CD4-positive, CD25-positive, alpha-beta regulatory T cell (primary cell): ENCODE results near the gene NINJ2. TPM values are rescaled to one million over a fixed set of nuclear protein-coding genes. Genes with fewer than 3 reads are reported as not detected.

Experiments
- ATAC-seq, 2 donors: fragments of 150-1000 bp; cut with Tn5 transposase; one replicate each; pipeline ENCODE4 v1.10.0; 2021; ENCODE audit warnings: low read depth in 2 of 2, moderate number of reproducible peaks in 2 of 2, moderate library complexity in 1 of 2
- DNase-seq, 3 donors: peaks; one replicate each; pipeline versions ENCODE4 v3.0.0 to v3.0.0-alpha.2; 2012 to 2022; ENCODE audit warnings: mixed read lengths in 1 of 3
- H3K27ac ChIP-seq: one replicate; pipeline ENCODE4 v1.7.0; 2013; ENCODE audit warnings: mild to moderate bottlenecking, low read length; ENCODE audit not compliant: insufficient read depth, poor library complexity, severe bottlenecking
- H3K27me3 ChIP-seq: one replicate; pipeline ENCODE4 v1.7.0; 2013; ENCODE audit warnings: low read length; ENCODE audit not compliant: control insufficient read depth, insufficient read depth
- H3K36me3 ChIP-seq: one replicate; pipeline ENCODE4 v1.7.0; 2013; ENCODE audit warnings: mild to moderate bottlenecking, low read length, moderate library complexity; ENCODE audit not compliant: control insufficient read depth, insufficient read depth
- H3K4me1 ChIP-seq: 2 replicates; pipeline ENCODE4 v1.7.0; 2013; ENCODE audit warnings: mild to moderate bottlenecking, low read length; ENCODE audit not compliant: insufficient read depth, control insufficient read depth, poor library complexity, severe bottlenecking
- H3K4me3 ChIP-seq: one replicate; pipeline ENCODE4 v1.7.0; 2013; ENCODE audit warnings: low read depth, mild to moderate bottlenecking, low read length, moderate library complexity
- H3K9me3 ChIP-seq, 2 experiments: 1 replicate in 1 of 2; 2 replicates in 1 of 2; pipeline ENCODE4 v1.7.0; 2013; ENCODE audit warnings: low read length in 2 of 2, mild to moderate bottlenecking in 1 of 2, moderate library complexity in 1 of 2; ENCODE audit not compliant: control insufficient read depth in 2 of 2
- H3K27ac Mint-ChIP-seq, 3 donors: one replicate each; pipeline ENCODE4 v1.8.0; 2020 to 2022; ENCODE audit warnings: mild to moderate bottlenecking in 3 of 3, mixed read lengths in 3 of 3, moderate library complexity in 2 of 3
- H3K27me3 Mint-ChIP-seq: one replicate; pipeline ENCODE4 v1.8.0; 2022; ENCODE audit warnings: mild to moderate bottlenecking, mixed read lengths
- H3K36me3 Mint-ChIP-seq: one replicate; pipeline ENCODE4 v1.8.0; 2020; ENCODE audit warnings: mixed read lengths
- H3K4me1 Mint-ChIP-seq, 4 donors: one replicate each; pipeline ENCODE4 v1.8.0; 2020 to 2022; ENCODE audit warnings: mixed read lengths in 4 of 4, mild to moderate bottlenecking in 1 of 4
- H3K4me3 Mint-ChIP-seq, 4 donors: one replicate each; pipeline ENCODE4 v1.8.0; 2020 to 2022; ENCODE audit warnings: mild to moderate bottlenecking in 4 of 4, mixed read lengths in 4 of 4, moderate library complexity in 3 of 4
- H3K9me3 Mint-ChIP-seq, 7 donors: one replicate each; pipeline ENCODE4 v1.8.0; 2020 to 2022; ENCODE audit warnings: mixed read lengths in 7 of 7, mild to moderate bottlenecking in 3 of 7, moderate library complexity in 2 of 7
- polyA plus RNA-seq, 4 donors: library from polyadenylated mRNA; unstranded; fragments of 300-500 nt; fragmentation: Illumina TruSeq; gene quantifications; one replicate each; pipeline ENCODE4 v1.2.3, GENCODE V29; 2021
- total RNA-seq: library from RNA; stranded (reverse); gene quantifications from one replicate; pipeline ENCODE4 v1.2.3, GENCODE V29; 2022

NINJ2 gene
- total and polyA plus RNA-seq, 5 donors from 2014 or later = 16.8 to 170 (median 125) TPM

DNA sequence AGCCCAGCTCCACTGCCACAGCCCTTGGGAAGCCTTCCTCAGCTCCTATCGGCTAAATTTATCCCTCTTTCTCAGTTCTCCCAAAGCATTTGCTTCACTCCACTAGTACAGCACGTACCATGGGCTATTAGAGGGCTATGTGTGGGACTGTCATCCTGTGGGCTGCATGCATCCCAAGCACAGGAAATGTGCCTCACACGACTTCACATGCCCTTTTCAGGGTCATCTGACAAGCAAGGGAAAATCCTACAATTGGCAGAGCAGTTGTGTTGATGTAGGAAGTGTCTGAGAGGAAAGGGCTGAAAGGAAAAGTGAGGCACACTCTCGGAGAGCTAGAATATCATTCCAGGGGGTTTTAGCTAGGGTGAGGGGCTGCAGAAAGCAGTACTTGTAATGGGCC, 47.6 kb downstream of the NINJ2 start:
- Mint-ChIP-seq H3K36me3 (no peaks in the 10 kb centered on the region), H3K9me3 (no peaks in the 10 kb centered on the region), H3K4me1 (peaks cover 0 to 38% (median 17%) of the 10 kb centered on the region in 4 donors), H3K4me3 (no peak overlapping the region), H3K27me3 (no peaks in the 10 kb centered on the region), H3K27ac (peak overlapping the region in 1 of 3 donors; percentile 40)
- Histone ChIP-seq H3K4me3 (no peak overlapping the region), H3K27me3 (no peaks in the 10 kb centered on the region), H3K9me3 (no peaks in the 10 kb centered on the region), H3K27ac (no peak overlapping the region), H3K4me1 (peaks cover 2% of the 10 kb centered on the region), H3K36me3 (peaks cover 2% of the 10 kb centered on the region)
- ATAC-seq (no peak), DNase-seq (no peak)

GRCh38 chr12:614411-614970, 48.8 kb downstream of the NINJ2 start:
- Mint-ChIP-seq H3K27ac (peak overlapping the region in 2 of 3 donors; percentile 67 to 69), H3K9me3 (no peaks in the 10 kb centered on the region), H3K4me3 (peak overlapping the region in 1 of 4 donors; percentile 50), H3K4me1 (peaks cover 6 to 42% (median 20%) of the 10 kb centered on the region in 4 donors), H3K27me3 (no peaks in the 10 kb centered on the region), H3K36me3 (no peaks in the 10 kb centered on the region)
- Histone ChIP-seq H3K27ac (no peak overlapping the region), H3K4me3 (no peak overlapping the region), H3K4me1 (peaks cover 10% of the 10 kb centered on the region), H3K9me3 (no peaks in the 10 kb centered on the region), H3K27me3 (no peaks in the 10 kb centered on the region), H3K36me3 (peaks cover 2% of the 10 kb centered on the region)
- ATAC-seq (no peak), DNase-seq (peak in 1 of 3 donors; percentile 39)

- H3K4me3 ChIP-seq = no peak overlapping the region
- Mint-ChIP-seq H3K9me3 (no peaks in the 10 kb centered on the region), H3K36me3 (no peaks in the 10 kb centered on the region), H3K27ac (peak overlapping the region in 2 of 3 donors; percentile 67 to 69), H3K4me1 (peaks cover 6 to 37% (median 17%) of the 10 kb centered on the region in 4 donors), H3K4me3 (no peak overlapping the region), H3K27me3 (no peaks in the 10 kb centered on the region)
- ATAC-seq (no peak), DNase-seq (no peak)
- H3K27me3 ChIP-seq = no peaks in the 10 kb centered on the region
- peaks cover 2% of the 10 kb centered on the region for H3K36me3 ChIP-seq
- no peaks in the 10 kb centered on the region for H3K9me3 ChIP-seq
- no peak overlapping the region for H3K27ac ChIP-seq
- H3K4me1 ChIP-seq = peaks cover 10% of the 10 kb centered on the region
Observed at GRCh38 chr12:613996-614395, 49.2 kb downstream of the NINJ2 start.

DNA sequence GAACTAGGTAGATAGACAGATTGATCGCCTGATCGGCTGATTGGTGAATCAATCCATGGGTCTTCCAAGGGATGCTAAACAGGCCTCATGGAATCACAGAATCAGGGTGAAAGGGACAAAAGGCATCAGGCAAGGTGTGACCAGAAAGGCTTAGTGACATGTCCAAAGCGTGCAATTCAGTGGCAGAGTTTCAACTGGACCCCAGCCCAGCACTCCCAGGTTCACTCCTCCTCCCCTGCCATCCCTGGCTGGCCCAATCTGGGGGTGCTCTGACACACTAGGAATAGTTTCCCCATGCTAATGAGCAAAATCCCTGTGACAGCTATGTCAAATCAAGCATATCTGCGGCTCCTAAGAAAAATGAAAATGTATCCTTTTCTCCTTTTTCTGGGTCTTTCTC, 50.4 kb downstream of the NINJ2 start:
- H3K4me1 ChIP-seq = peaks cover 10% of the 10 kb centered on the region
- ATAC-seq (no peak), DNase-seq (no peak)
- Mint-ChIP-seq H3K36me3 (no peaks in the 10 kb centered on the region), H3K27ac (no peak overlapping the region), H3K4me3 (peak overlapping the region in 1 of 4 donors; percentile 47), H3K4me1 (peaks cover 10 to 38% (median 18%) of the 10 kb centered on the region in 4 donors), H3K27me3 (no peaks in the 10 kb centered on the region), H3K9me3 (no peaks in the 10 kb centered on the region)
- H3K4me3 ChIP-seq = no peak overlapping the region
- no peaks in the 10 kb centered on the region for H3K27me3 ChIP-seq
- peaks cover 2% of the 10 kb centered on the region for H3K36me3 ChIP-seq
- H3K27ac ChIP-seq = no peak overlapping the region
- H3K9me3 ChIP-seq = no peaks in the 10 kb centered on the region

- H3K27me3 ChIP-seq = no peaks in the 10 kb centered on the region
- Mint-ChIP-seq H3K27ac (peak overlapping the region in 1 of 3 donors; percentile 3), H3K4me3 (no peak overlapping the region), H3K27me3 (no peaks in the 10 kb centered on the region), H3K4me1 (peaks cover 10 to 43% (median 24%) of the 10 kb centered on the region in 4 donors), H3K9me3 (no peaks in the 10 kb centered on the region), H3K36me3 (peaks cover under 1% of the 10 kb centered on the region)
- DNase-seq = no peak
- peaks cover 2% of the 10 kb centered on the region for H3K36me3 ChIP-seq
- H3K4me1 ChIP-seq = peaks cover 15% of the 10 kb centered on the region
- H3K9me3 ChIP-seq = no peaks in the 10 kb centered on the region
- H3K27ac ChIP-seq = no peak overlapping the region
- no peak overlapping the region for H3K4me3 ChIP-seq
- no peak for ATAC-seq
Observed at GRCh38 chr12:612293-612692, 51.0 kb downstream of the NINJ2 start.

DNA sequence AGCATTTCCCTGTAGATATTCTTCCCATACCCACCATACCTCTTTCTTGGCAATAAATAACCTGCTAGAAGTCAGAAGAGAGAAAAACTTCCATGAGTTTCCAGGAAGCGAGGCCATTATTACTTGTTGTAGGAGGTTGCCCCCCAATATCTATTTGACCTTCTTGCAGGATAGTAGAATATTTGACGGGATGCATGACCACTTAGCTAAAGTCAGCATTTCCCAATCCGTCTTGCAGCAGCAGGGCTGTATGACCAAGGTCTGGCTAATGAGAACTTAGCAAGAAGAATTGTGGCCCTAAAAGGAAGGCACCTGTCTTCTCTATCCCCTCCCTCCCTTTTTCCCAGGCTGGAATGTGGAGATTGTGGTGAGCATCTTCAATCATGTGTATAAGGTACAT, 51.5 kb downstream of the NINJ2 start:
- ATAC-seq (no peak), DNase-seq (no peak)
- no peak overlapping the region for H3K27ac ChIP-seq
- Mint-ChIP-seq H3K27me3 (no peaks in the 10 kb centered on the region), H3K27ac (no peak overlapping the region), H3K36me3 (peaks cover 3% of the 10 kb centered on the region), H3K4me3 (no peak overlapping the region), H3K4me1 (peaks cover 10 to 46% (median 26%) of the 10 kb centered on the region in 4 donors), H3K9me3 (no peaks in the 10 kb centered on the region)
- no peaks in the 10 kb centered on the region for H3K27me3 ChIP-seq
- peaks cover 20% of the 10 kb centered on the region for H3K4me1 ChIP-seq
- H3K36me3 ChIP-seq = peaks cover 2% of the 10 kb centered on the region
- H3K9me3 ChIP-seq = no peaks in the 10 kb centered on the region
- no peak overlapping the region for H3K4me3 ChIP-seq

- no peaks in the 10 kb centered on the region for H3K9me3 Mint-ChIP-seq
- Histone ChIP-seq H3K9me3 (no peaks in the 10 kb centered on the region), H3K4me3 (no peak overlapping the region), H3K27ac (no peak overlapping the region), H3K36me3 (no peaks in the 10 kb centered on the region), H3K27me3 (no peaks in the 10 kb centered on the region), H3K4me1 (peaks cover 20% of the 10 kb centered on the region)
- DNase-seq (no peak), ATAC-seq (no peak)
- no peak overlapping the region for H3K4me3 Mint-ChIP-seq
- H3K27ac Mint-ChIP-seq = no peak overlapping the region
- H3K27me3 Mint-ChIP-seq = no peaks in the 10 kb centered on the region
- H3K36me3 Mint-ChIP-seq = peaks cover 3% of the 10 kb centered on the region
- H3K4me1 Mint-ChIP-seq = peaks cover 15 to 34% (median 23%) of the 10 kb centered on the region in 4 donors
Observed at GRCh38 chr12:608921-609320, 54.3 kb downstream of the NINJ2 start.

- ATAC-seq (no peak), DNase-seq (no peak)
- H3K27ac Mint-ChIP-seq = peak overlapping the region in 1 of 3 donors; percentile 32
- Histone ChIP-seq H3K4me1 (peaks cover 20% of the 10 kb centered on the region), H3K27ac (no peak overlapping the region), H3K36me3 (no peaks in the 10 kb centered on the region), H3K27me3 (no peaks in the 10 kb centered on the region), H3K4me3 (no peak overlapping the region), H3K9me3 (no peaks in the 10 kb centered on the region)
- H3K27me3 Mint-ChIP-seq = no peaks in the 10 kb centered on the region
- H3K4me3 Mint-ChIP-seq = no peak overlapping the region
- H3K4me1 Mint-ChIP-seq = peaks cover 17 to 34% (median 23%) of the 10 kb centered on the region in 4 donors
- H3K9me3 Mint-ChIP-seq = no peaks in the 10 kb centered on the region
- H3K36me3 Mint-ChIP-seq = peaks cover 3% of the 10 kb centered on the region
Observed at GRCh38 chr12:608413-608812, 54.8 kb downstream of the NINJ2 start.
